ENCODE measurements around the gene PROM1.

PROM1 gene

DNA sequence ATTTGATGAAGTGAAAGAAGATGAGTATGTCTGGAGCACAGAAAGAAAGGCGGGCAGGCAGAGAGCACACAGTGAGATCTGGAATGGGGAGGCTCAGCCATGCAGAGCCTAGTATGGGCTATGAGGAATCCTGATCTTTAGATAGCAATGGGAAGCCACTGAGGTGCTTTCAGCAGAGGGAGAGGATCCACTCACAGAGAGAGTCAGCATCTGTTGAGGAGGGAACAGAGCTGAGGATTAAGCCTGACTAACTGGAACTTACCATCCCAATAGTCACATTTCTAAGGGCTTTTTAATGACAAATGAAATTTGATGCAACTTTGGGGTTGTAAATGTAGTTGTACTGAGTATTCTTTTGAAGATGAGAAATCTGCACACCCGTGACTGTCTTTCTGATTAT lies 100.2 kb downstream of the PROM1 start:
- Histone ChIP-seq H3K27ac (ENCODE audit: low read length) (no peak overlapping the region), H3K4me3 (ENCODE audit: low read length) (no peak overlapping the region), H3K9me3 (replicated peaks; ENCODE audit: insufficient read depth, low read length) (no peaks in the 10 kb centered on the region), H3K4me1 (ENCODE audit: low read length) (no peaks in the 10 kb centered on the region), H3K9me2 (replicated peaks; ENCODE audit: insufficient read depth, low read length) (no peaks in the 10 kb centered on the region), H2AFZ (ENCODE audit: low read length) (no peak overlapping the region), H3K79me2 (ENCODE audit: low read length) (no peaks in the 10 kb centered on the region), H3K4me2 (ENCODE audit: low read depth, low read length) (no peak overlapping the region), H3K27me3 (replicated peaks; ENCODE audit: insufficient read depth, low read length) (no peaks in the 10 kb centered on the region), H3F3A (ENCODE audit: insufficient read depth, low read length) (no peaks in the 10 kb centered on the region), H3K36me3 (replicated peaks; ENCODE audit: insufficient read depth, low read length) (no peaks in the 10 kb centered on the region), H4K20me1 (ENCODE audit: insufficient read depth, low read length) (no peaks in the 10 kb centered on the region), H3K9ac (ENCODE audit: low read length) (no peak overlapping the region)
- DNase-seq = no peak
- TF ChIP-seq EZH2 (optimal IDR thresholded peaks at IDR 0.05; ENCODE audit: low read depth, low read length) (no peak), EZH2phosphoT487 (IDR thresholded peaks at IDR 0.05; ENCODE audit: low read length) (no peak)
- TF ChIP-seq, protein P1, sequence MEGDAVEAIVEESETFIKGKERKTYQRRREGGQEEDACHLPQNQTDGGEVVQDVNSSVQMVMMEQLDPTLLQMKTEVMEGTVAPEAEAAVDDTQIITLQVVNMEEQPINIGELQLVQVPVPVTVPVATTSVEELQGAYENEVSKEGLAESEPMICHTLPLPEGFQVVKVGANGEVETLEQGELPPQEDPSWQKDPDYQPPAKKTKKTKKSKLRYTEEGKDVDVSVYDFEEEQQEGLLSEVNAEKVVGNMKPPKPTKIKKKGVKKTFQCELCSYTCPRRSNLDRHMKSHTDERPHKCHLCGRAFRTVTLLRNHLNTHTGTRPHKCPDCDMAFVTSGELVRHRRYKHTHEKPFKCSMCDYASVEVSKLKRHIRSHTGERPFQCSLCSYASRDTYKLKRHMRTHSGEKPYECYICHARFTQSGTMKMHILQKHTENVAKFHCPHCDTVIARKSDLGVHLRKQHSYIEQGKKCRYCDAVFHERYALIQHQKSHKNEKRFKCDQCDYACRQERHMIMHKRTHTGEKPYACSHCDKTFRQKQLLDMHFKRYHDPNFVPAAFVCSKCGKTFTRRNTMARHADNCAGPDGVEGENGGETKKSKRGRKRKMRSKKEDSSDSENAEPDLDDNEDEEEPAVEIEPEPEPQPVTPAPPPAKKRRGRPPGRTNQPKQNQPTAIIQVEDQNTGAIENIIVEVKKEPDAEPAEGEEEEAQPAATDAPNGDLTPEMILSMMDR (IDR thresholded peaks at IDR 0.05; ENCODE audit: low read length) = no peak

DNA sequence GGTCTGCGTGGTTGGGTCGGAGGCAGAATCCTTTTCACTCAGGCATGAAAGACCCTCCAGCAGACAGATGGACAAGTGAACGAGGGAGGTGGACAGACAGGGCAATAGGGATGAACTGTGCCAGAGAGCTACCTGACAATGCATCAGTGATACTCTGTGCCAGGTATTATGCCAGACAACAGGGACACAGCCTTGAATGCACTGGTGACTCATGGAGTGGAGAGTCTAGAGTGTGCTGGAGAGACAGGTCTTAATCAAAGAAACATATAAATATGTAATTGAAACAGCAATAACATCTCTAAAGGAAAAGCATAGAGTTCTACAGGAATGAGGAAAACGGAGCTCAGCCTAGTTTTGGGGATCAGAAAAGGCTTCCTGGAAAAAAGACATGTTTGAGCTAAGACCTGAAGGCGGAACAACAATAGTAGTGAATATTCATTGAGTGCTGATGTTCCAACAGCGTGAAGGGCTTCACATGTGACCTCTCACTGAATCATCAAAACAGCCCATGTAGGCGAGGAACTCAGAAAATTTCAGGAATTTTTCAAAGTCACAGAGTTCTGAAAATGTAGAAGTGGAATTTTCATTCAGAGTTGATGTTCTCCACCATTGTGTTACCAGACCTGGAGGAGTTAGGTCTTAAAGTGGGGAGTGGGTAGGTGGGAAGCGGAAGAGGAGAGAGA lies 100.8 kb downstream of the PROM1 start:
- Histone ChIP-seq H3K4me2 (ENCODE audit: low read depth, low read length) (no peak overlapping the region), H3K9ac (ENCODE audit: low read length) (no peak overlapping the region), H4K20me1 (ENCODE audit: insufficient read depth, low read length) (no peaks in the 10 kb centered on the region), H3K9me3 (replicated peaks; ENCODE audit: insufficient read depth, low read length) (no peaks in the 10 kb centered on the region), H3K9me2 (replicated peaks; ENCODE audit: insufficient read depth, low read length) (no peaks in the 10 kb centered on the region), H3K27me3 (replicated peaks; ENCODE audit: insufficient read depth, low read length) (no peaks in the 10 kb centered on the region), H3F3A (ENCODE audit: insufficient read depth, low read length) (no peaks in the 10 kb centered on the region), H3K4me3 (ENCODE audit: low read length) (no peak overlapping the region), H3K79me2 (ENCODE audit: low read length) (no peaks in the 10 kb centered on the region), H3K27ac (ENCODE audit: low read length) (no peak overlapping the region), H3K4me1 (ENCODE audit: low read length) (no peaks in the 10 kb centered on the region), H3K36me3 (replicated peaks; ENCODE audit: insufficient read depth, low read length) (no peaks in the 10 kb centered on the region), H2AFZ (ENCODE audit: low read length) (no peak overlapping the region)
- DNase-seq = no peak
- TF ChIP-seq, protein P1 (IDR thresholded peaks at IDR 0.05; ENCODE audit: low read length) = no peak
- TF ChIP-seq EZH2phosphoT487 (IDR thresholded peaks at IDR 0.05; ENCODE audit: low read length) = no peak
- no peak for TF ChIP-seq EZH2 (optimal IDR thresholded peaks at IDR 0.05; ENCODE audit: low read depth, low read length)

DNA sequence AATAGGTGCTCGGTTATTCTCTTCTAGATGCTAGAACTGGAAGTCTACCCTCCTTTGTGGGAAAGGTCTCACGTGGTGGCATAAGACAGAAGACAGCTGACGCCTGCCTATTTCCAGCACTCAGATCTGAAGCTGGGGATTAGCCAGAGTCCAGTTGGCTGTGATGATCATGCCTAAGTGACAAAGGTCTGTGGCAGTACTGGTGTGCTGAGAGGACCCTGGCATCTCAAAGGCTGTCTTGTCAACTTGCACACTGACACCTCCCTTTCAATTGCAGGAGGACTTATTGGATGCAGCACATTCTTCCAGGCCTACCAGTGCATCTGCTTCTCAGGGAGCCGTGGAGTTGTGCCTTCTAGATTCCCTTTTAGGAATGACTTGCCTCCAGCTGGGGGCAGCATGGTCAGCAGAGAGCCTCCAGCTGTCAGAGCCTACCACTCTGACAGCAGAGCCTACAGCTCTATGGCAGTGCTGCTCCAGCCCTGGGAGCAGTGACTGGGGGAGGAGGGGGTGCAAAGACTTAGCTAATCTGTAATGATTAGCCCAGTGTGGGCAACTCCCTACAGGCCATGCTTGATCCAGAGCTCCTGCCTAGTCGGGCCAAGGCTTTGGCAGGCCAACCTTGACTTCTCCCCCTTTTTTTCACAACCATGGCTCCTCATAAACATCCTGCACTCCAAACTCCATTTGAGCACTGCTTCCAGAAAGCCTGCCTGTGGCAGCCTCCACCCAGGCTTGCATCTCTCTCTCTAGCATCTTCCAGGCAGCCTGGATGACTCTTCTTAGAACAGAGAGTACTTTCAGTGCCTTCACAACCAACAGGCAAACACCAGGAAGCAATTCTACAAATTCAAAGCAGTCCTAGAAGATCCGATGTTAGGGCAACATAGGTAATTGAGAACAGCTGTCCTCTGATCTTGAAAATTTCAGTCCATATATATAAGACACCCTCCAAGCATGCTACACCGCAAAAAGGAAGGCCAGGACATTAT lies 107.1 kb downstream of the PROM1 start:
- no peaks in the 10 kb centered on the region for H4K20me1 ChIP-seq (ENCODE audit: insufficient read depth, low read length)
- H3K4me3 ChIP-seq (ENCODE audit: low read length) = no peak overlapping the region
- H3K9ac ChIP-seq (ENCODE audit: low read length) = no peak overlapping the region
- H3K27ac ChIP-seq (ENCODE audit: low read length) = no peak overlapping the region
- H3F3A ChIP-seq (ENCODE audit: insufficient read depth, low read length) = no peaks in the 10 kb centered on the region
- H2AFZ ChIP-seq (ENCODE audit: low read length) = no peak overlapping the region
- no peaks in the 10 kb centered on the region for H3K9me3 ChIP-seq (replicated peaks; ENCODE audit: insufficient read depth, low read length)
- H3K4me1 ChIP-seq (ENCODE audit: low read length) = no peaks in the 10 kb centered on the region
- TF ChIP-seq EZH2 (optimal IDR thresholded peaks at IDR 0.05; ENCODE audit: low read depth, low read length) (no peak), EZH2phosphoT487 (IDR thresholded peaks at IDR 0.05; ENCODE audit: low read length) (no peak)
- TF ChIP-seq, protein P1 (IDR thresholded peaks at IDR 0.05; ENCODE audit: low read length) = no peak
- H3K9me2 ChIP-seq (replicated peaks; ENCODE audit: insufficient read depth, low read length) = no peaks in the 10 kb centered on the region
- no peaks in the 10 kb centered on the region for H3K79me2 ChIP-seq (ENCODE audit: low read length)
- no peak overlapping the region for H3K4me2 ChIP-seq (ENCODE audit: low read depth, low read length)
- no peaks in the 10 kb centered on the region for H3K27me3 ChIP-seq (replicated peaks; ENCODE audit: insufficient read depth, low read length)
- DNase-seq = no peak
- H3K36me3 ChIP-seq (replicated peaks; ENCODE audit: insufficient read depth, low read length) = no peaks in the 10 kb centered on the region
